ENCODE data around the gene LRRC34. TPM values are rescaled to one million over a fixed set of nuclear protein-coding genes. Genes with fewer than 3 reads are reported as not detected.

LRRC34 gene, protein sequence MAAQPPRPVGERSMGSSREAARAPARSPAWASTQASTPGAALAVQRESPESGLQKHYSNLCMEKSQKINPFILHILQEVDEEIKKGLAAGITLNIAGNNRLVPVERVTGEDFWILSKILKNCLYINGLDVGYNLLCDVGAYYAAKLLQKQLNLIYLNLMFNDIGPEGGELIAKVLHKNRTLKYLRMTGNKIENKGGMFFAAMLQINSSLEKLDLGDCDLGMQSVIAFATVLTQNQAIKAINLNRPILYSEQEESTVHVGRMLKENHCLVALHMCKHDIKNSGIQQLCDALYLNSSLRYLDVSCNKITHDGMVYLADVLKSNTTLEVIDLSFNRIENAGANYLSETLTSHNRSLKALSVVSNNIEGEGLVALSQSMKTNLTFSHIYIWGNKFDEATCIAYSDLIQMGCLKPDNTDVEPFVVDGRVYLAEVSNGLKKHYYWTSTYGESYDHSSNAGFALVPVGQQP
- total RNA-seq: not detected

DNA sequence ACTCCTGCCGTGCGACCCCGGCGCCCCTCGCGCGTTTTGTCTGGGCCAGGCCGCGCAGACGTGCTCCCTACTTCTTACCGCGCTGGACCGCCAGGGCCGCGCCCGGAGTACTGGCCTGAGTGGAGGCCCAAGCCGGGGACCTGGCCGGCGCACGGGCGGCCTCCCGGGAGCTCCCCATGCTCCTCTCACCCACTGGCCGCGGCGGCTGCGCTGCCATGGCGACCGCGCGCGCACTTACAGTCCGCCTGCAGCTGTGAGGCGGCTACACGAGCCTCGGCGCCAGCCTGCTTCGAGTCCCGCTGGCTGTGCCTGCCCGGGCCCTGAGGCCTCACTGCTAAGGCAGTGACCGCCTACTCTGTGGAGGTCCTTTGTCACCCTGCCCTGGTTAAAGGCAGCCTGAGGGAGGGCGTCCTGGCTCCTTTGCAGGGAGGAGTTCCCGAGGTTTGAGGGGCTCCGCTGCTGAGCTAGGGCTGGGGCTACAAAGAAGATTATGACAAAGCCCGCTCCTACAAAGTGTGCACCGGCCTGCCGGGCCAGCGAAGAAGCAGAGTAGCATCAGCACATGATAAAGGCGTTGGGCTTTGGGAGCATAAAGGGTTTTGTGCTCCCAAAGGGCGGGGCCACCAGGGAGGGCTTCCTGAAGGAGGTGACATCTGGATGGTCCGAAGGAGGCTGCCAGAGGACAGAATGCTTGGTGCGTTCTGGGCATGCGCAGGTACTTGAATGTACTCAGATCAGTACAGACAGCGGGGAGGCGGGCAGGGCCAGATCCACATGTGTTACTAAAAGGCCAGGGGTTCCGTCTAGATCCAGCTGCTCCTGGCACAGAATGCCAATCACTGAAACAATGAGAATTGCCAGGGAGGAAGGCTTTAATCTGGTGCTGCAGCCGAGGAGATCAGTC, at the start of gene LRRC34, which contains the start of gene LRRIQ4:
Gene LRRC34 (minus strand): TSS at position 573 of the 904 bp plus-strand sequence. CDS start 356 bp downstream, at position 217.
Gene LRRIQ4 (plus strand): TSS at position 539 of the 904 bp plus-strand sequence. CDS start 9,052 bp downstream, outside the sequence.
- peak; percentile 39 for DNase-seq

DNA sequence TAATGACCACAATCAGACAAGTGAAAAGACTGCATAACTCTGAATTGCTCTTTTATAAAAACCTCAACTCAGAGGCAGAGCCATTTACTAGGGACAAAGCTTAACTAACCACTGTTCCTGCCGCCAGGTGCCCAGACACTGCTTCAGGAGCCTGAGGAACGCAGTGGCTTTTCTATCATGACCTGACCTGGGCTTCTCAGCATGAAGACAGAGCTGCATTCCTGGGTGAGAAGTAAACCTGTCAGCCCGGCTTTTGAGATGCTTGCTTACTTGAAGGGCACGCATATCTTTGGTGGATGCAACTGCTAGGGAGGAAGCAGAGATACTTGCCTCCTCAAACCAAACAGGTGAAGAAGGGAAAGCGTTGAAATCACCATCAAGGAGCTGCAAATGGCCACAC, 49.2 kb upstream of the LRRC34 start:
- no peak for DNase-seq

DNA sequence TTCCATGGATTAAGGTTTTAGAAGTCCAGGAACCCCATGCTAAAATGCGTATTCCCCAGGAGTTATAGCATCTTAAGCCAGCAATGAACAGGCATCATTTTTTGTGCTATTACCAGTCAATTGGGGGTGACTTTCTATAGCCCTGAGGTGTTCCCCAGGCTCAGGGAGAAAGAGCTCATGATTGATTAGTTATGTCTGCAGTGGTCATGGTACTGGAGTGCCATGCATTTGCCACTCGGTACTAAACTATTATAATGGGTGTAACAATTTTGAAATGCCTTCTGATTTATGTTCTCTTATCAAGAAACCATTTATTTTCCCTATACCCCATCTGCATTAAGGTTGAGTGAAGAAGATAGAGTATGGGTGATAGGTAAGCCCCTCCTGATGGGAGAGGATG, 45.1 kb upstream of the LRRC34 start:
- DNase-seq: no peak

DNA sequence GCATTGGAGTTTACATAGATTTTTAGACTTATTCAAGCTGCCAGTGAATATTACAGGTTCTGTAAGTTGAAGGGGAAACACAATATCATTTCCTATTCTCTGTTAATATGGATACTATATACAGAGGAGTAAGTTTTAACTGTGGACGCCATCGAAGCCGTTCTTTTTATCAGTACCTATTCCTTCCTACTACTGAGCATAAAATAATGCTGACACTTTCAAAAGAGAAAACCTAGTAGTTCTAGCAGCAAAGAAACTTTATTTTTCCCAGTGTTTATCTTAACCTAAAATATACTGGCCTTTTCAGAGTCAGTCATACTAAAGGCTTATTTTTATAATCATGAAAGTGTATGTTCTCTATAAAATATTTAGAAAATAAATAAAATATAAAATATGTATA, 42.8 kb upstream of the LRRC34 start:
- DNase-seq: no peak

DNA sequence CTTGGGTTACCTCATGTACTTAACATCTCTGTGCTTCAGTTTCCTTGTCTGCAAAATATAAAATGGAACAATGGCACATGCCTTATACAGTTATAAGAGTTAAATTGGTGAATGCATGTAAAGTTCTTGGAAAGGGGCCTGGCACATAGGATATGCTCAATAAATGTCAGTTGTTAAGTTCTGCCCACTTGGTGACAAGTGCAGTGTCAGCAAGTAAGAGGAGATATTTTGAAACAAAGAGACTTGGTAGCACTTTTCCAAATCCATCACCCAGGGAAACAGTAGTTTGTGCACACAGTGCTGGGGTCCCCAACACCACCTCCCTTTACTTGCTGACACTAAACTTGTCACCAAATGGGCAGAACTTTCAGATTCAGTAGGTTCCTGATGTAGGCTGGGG, 37.9 kb upstream of the LRRC34 start:
- no peak for DNase-seq

DNA sequence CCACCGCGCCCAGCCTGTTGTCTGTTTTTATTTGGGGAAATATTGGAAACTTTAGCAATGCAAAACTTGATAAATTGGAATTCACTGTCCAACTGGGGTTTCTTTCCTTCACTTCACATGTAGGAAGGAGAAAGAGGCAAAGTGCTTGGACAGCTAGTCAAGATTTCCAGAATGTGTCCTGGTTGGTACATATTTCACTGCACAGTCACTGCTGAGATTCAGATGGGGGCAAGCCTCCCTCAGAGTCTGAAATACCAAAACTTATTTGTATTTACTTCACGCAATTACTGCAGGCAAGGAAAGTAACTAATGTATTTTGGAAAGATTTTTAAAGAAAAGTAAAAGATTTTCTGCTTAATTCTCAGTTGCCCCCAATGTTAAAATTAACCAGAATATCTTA, 36.0 kb upstream of the LRRC34 start:
- DNase-seq: no peak

DNA sequence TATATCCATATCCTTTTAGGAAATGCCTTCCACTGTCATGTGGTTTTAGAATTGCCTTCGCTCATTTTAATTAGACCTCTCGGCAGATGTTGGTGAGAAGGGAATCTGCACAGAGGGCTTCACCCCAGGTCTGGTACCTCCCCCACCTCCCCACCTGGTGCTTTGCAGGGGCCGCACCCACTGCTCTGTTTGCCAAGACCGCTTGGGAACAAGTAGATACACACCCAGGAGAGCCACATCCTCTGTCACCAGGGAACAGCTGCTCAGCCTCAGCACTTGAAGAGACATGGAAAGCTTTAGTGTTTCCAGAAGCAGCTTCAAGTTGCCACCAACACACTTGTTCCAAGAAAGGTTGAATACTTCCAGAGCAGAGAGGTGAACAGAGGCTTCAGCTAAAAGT, 35.2 kb upstream of the LRRC34 start:
- no peak for DNase-seq

DNA sequence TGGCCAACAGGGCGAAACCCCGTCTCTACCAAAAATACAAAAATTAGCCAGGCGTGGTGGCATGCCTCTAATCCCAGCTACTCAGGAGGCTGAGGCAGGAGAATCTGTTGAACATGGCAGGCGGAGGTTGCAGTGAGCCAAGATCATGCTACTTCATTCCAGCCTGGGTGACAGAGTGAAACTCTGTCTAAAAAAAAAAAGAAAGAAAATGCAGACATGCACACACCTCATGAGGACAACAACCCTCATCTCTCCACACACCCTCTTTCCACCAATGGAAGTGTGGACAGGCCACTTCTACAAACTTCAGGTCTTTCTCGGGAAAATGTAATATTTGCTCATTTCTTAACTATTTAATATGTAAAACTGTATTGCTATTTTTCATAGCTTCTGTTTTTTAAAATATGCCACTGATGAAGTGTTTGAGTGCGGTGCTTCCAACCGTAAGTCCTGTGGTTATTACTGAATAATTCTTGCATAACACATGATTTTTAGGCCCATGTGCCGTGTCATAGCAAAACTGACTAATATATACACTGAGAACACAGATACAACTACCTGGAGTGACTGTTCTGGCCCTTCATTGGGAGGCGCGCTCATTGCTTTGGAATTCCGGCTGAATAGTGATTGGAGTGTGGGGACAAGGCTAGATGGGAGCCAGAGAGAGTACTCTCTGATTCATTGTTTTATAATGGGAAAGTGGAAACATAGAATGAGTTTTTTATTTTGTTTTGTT, 33.9 kb upstream of the LRRC34 start:
- DNase-seq: no peak

DNA sequence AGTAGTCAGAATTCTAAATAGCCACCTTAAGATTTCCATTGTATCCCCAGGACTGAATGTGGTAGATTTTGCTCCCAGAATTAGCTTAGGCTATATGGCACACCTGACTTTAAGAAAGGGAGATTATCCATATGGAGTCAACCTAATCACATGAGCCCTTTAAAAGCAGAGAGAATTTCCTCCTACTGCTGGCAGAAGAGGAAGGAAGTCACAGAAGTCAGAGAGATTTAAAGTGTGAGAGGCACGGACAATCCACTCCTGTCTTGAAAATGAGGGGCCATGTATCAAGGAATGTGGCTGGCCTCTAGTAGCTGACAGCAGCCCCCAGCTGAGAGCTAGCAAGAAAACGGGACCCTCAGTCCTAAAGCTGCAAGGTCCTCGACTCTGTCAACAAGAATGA, 30.3 kb upstream of the LRRC34 start:
- no peak for DNase-seq

DNA sequence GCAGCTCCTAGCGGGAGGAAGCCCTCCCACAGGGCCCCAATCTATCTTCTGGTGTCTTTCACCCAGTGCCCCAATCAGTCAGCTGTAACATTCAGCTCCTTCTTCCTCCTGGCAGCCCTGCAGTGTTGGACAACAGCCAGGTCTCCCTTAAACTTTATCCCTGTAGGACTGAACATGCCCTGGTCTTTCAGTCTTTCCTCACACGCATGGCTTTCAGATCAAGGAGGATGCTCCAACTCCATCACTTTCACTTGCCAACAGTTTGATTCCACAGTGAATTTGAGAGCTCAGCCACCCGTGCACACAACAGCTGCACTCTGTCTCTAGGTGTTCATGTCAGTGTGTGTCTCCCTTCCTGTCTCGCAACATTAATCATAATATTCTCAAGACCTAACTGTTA, 28.5 kb upstream of the LRRC34 start:
- DNase-seq: no peak

DNA sequence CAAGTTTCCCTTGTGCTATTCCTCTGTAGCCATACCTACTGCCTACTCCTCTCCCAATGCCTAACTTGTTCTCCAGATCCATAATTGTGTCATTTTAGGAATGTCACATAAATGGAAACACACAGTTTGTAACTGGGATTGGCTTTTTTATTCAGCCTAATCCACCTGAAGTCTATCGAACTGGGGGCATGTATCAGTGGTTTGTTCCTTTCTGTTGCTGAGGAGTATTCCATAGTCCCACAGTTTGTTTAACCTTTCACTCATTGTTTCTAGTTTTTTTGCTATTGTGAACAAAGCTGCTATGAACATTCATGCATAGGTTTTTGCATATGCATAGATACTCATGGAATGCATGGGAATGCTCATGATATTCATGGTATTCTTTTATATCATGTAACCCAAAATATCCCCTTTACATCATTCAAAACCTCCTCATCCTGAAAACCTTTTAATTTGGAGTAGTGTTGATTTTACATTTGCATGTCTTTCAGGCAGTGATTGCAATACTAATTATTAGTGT, 25.9 kb upstream of the LRRC34 start:
- no peak for DNase-seq

DNA sequence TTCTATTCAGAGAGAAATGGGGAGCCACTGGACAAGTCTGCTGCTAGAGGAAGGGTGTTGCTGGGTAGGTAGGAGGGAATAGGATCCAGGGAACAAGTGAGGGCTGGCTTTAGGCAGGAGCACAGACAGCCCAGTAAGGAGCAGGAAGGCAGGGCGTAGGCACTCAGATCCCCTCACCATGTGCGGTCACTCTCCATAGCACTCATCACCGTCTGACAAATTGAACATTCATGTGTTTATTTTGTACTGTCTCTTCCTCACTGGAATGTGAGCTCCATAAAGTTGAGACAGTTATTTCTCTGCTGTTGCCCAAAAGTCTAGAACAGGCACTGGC, 24.2 kb upstream of the LRRC34 start:
- DNase-seq: no peak

DNA sequence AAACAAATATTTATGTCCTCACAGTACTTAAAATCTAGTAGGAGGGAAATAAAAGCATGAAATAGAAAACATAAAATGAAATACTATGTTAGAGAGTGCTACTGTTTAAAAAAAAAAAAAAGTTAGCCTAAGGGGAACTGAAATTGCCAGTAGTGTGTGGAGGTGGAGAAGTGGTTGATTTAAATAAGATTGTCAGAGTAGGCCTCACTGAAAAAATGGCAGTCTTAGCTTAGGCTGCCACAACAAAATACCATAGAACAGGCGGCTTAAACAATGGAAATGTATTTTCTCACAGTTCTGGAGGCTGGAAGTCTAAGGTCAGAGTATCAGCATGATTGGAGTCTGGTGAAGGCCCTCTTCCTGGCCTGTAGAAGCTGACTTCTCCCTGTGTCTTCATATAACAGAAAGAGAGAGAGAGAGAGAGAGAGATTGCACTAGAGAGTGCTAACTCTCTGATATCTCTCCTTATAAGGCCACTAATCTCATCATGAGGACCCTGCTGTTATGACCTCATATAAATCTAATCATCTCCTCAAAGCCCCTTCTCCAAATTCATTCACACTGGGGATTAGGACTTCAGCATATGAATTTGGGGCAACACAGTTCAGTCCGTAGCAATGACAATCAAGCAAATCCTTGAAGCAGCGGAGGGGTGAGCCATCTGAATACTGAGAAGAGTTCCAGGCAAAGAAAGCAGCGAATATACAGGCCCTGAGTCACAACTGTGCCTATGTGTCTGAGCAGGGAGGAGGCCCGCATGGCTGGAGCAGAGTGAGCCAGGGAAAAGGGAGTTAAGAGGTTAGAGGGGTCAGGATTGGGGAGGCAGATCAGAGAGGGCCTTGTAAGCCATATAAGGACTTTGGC, 23.6 kb upstream of the LRRC34 start:
- no peak for DNase-seq

DNA sequence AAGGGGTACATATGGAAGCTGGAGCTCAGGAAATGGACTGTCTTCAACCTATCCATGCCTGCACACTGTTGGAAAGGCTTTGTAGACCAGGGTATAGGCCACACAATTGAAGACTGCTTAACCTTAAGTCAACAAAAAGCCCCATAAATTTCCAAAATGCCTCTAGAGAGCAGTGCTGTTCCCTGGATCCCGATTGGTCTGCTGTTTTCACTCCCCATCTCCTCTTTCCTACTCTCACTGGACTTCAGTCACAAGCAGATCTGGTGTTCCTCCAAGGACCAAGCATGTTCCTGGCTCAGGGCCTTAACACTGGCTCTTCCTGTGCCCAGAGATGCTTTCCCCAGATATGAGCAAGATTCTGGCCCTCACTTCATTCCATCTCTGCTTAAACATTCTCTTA, 22.8 kb upstream of the LRRC34 start:
- DNase-seq: no peak

DNA sequence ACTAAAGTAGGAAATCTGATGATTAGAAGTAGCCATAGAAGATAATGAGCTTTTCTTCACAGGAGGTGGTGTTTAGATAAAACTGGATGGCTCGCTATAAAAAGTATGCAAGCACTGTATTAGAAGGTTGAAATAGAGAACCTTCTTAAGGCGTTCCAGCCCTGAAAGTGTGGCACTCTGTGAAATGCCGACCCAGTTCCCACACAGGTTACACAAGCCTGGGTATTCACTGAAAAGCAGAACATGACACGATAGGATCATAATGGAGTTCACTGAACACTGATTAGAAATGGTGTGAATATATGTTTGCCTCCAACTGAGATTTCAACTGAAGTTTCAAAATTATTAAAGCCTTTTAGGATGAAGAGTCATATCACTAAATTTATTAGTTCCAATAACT, 15.0 kb upstream of the LRRC34 start:
- DNase-seq: no peak

DNA sequence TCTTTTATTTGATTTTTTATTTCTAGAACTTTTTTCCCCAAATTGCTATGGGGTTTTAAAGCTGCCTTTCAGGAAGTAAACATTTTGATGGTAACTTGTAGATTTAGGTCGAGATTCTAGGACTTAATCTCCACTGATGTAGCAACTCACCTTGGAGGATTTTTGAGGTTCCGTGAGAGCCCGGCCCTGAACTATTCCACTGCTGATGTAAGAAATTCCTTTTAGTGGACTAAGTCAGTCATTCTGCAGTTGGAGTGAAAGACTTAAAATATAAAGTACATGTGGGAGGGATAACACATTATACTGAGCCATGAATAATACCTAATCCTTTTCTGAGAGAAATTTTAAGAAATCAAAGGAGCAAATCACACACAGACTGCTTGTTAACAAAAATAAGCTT, 12.6 kb upstream of the LRRC34 start:
- no peak for DNase-seq

DNA sequence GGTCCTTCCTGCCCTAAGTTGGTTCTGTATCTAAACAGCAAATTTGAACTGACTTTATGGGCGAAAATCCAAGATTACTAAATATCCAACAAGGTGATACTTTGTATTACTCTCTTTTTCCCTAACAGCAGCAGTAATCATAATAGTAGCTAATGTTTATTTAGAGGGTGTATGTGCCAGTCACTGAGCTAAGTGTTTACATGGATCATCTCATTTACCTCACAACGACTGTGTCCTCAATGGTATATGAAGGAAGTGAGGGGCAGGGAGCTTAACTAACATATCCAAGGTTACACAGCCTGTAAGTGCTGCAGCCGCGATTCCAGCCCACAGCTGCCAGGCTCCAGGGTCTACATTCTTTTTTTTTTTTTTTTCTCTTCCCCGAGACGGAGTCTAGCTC, 10.3 kb upstream of the LRRC34 start:
- DNase-seq: no peak

DNA sequence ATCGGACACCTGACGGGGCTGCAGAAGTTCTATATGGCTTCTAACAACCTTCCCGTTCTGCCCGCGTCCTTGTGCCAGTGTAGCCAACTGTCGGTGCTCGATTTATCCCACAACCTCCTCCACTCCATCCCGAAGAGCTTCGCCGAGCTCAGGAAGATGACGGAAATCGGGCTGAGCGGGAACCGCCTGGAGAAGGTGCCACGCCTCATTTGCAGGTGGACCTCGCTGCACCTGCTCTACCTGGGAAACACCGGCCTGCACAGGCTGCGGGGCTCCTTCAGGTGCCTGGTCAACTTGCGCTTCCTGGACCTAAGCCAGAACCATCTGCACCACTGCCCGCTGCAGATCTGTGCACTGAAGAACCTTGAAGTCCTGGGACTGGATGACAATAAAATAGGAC, 9.8 kb upstream of the LRRC34 start:
- DNase-seq: no peak

DNA sequence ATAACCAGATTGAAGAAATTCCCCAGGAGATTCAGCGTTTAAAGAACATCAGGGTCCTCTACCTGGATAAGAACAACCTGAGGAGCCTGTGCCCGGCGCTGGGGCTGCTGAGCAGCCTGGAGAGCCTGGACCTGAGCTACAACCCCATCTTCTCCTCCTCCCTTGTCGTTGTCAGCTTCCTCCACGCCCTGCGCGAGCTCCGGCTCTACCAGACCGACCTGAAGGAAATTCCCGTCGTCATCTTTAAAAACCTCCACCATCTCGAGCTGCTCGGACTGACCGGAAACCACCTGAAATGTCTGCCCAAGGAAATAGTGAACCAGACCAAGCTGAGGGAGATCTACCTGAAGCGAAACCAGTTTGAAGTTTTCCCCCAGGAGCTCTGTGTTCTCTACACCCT, 9.4 kb upstream of the LRRC34 start:
- no peak for DNase-seq

DNA sequence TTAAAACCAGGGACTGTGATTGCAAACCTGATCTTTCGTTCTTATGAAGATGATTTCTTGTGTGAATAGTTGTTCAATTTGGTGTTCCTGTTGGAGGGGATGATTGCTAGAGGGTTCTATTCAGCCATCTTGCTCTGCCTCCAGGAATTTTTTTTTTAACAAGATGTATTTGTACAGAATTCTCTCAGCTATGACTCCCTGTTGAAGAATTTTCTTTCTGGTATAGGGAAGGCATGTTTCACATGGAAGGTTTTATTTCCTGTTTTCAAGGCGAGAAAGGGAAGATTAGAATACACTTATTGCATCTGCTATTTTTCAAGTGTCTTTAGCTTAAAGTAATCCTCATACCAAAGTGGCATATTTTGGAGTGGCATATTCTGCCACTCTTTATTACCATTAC, 5.6 kb upstream of the LRRC34 start:
- no peak for DNase-seq

DNA sequence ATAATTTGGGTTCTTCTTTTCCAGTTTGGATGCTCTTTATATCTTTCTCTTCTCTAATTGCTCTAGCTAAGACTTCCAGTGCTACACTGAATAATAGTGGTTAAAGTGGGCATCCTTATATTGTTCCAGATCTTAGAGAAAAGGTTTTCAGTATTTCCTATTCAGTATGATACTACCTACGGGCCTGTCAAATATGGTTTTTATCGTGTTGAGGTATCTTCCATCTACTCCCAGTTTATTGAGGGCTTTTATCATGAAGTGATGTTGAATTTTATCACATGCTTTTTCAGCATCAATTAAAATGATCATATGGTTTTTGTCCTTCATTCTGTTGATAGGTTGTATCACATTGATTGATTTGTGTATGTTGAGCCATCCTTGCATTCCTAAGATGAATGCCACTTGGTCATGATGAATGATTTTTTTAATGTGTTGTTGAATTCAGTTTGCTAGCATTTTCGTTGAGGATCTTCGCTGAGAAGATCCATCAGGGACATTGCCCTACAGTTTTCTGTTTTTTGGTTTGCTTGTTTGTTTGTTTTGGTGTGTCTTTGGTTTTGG, 3.0 kb upstream of the LRRC34 start:
- DNase-seq: no peak

All from effector CD4-positive, alpha-beta T cell (primary cell).